ACC112 (cell line): Measurements from ENCODE around the gene RBSN.
A peak's percentile ranks its signal among the peaks of the same experiment; 100 is the strongest.
"Not testable (repeated sequence)": the region's sequence is repeated elsewhere in the genome, so short reads cannot be mapped to it uniquely, and the experiment has no call there.

Experiments
- H2AFZ ChIP-seq: fragments of 200-600 bp; sonication (generic); one replicate; pipeline ENCODE4 v1.6.0; 2017; ENCODE audit warnings: antibody characterized with exemption, low read length; ENCODE audit not compliant: unreplicated experiment
- H3K27ac ChIP-seq: fragments of 200-600 bp; sonication (generic); 2 replicates; pipeline ENCODE4 v1.5.1; 2014; ENCODE audit warnings: low read depth, mild to moderate bottlenecking, antibody characterized with exemption, low read length, moderate library complexity
- H3K27me3 ChIP-seq: fragments of 200-600 bp; sonication (generic); 2 replicates; pipeline ENCODE4 v1.6.1; 2014; ENCODE audit warnings: mild to moderate bottlenecking, antibody characterized with exemption, low read length, moderate library complexity, mixed read lengths; ENCODE audit not compliant: insufficient read depth
- H3K36me3 ChIP-seq: fragments of 200-600 bp; sonication (generic); 2 replicates; pipeline ENCODE4 v1.6.1; 2016; ENCODE audit warnings: mild to moderate bottlenecking, antibody characterized with exemption, low read length, moderate library complexity, mixed read lengths; ENCODE audit not compliant: insufficient read depth
- H3K4me1 ChIP-seq: fragments of 200-600 bp; sonication (generic); one replicate; pipeline ENCODE4 v1.6.1; 2016; ENCODE audit warnings: low read length, mixed read lengths; ENCODE audit not compliant: insufficient read depth, unreplicated experiment, control insufficient read depth
- H3K4me3 ChIP-seq: fragments of 200-600 bp; sonication (generic); 2 replicates; pipeline ENCODE4 v1.5.1; 2014; ENCODE audit warnings: mild to moderate bottlenecking, low read depth, low read length
- H3K79me2 ChIP-seq: fragments of 200-600 bp; sonication (generic); one replicate; pipeline ENCODE4 v1.6.0; 2016; ENCODE audit warnings: low read length; ENCODE audit not compliant: control insufficient read depth, unreplicated experiment, insufficient read depth

Gene RBSN

DNA sequence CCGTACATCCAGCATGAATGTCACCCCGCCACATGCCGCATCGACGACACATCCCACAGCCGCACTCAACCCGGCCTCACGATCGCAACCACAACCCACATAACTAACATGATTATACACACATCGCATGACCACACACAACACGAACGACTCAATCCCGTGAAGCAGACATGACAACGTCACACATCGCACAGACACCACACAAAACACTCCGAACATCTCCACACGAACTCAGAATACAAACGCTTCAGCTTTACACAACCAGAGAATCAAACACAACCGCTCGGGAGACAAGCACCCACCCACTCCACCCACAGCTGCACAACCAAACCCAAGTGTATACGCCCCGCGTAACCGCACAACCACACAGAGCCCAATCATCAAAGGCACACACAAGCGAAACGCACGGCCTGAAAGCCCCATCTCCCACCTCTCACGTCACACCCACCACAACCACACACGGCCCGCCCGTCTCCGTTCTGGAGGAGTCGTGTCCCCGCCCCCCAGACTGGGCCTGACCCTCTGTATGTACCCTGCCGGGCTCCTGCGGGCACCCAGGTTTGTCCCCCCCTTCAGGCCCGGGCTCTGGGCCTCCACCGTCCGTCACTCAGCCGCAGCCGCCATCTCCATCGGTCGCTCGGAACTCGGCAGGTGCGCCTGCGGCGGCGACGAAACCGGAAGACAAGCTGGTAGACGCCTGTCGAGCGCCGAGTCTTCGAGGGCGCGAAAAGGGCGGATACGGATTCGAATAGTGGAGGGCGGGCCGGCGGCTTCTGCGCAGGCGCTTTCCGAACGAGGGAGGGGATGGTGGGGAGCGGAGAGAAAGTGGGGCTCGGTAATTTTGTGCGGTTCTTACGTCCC lies at the start of gene RBSN:
RBSN (minus strand) TSS at position 646 of the 861 bp plus-strand sequence. CDS start 3,028 bp downstream, outside the sequence.
- H2AFZ ChIP-seq = peak within 1 kb of the TSS; percentile 94
- no peaks in the 10 kb centered on the region; the same call in 1 of the 2 replicates for H3K36me3 ChIP-seq
- peak within 1 kb of the TSS; percentile 33; the same call in 1 of the 2 replicates for H3K27ac ChIP-seq
- peaks cover 21% of the 10 kb centered on the region for H3K79me2 ChIP-seq
- H3K4me1 ChIP-seq = peaks cover 15% of the 10 kb centered on the region
- H3K4me3 ChIP-seq = peak within 1 kb of the TSS; percentile 98
- no peaks in the 10 kb centered on the region for H3K27me3 ChIP-seq

DNA sequence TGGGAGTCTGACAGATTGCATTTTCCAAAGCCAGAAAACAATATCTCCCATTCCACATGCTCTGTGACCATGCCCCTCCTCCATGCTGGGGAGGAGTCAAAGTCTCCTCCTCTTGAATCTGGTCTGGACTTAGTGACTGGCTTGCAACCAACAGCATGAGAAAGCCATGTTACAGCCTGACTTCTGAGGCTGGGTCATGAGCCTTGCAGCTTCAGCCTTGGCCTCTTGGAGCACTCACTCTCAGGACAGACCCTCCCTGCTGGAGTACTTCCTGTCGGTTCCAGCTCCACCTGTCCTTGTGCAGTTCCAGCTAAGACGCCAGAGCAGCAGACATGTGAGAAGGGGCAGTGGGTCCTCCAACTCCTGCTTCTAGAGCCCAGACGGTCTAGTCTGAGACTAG lies 49.7 kb upstream of the RBSN start:
- Histone ChIP-seq H2AFZ (no peak overlapping the region), H3K36me3 (no peaks in the 10 kb centered on the region)

DNA sequence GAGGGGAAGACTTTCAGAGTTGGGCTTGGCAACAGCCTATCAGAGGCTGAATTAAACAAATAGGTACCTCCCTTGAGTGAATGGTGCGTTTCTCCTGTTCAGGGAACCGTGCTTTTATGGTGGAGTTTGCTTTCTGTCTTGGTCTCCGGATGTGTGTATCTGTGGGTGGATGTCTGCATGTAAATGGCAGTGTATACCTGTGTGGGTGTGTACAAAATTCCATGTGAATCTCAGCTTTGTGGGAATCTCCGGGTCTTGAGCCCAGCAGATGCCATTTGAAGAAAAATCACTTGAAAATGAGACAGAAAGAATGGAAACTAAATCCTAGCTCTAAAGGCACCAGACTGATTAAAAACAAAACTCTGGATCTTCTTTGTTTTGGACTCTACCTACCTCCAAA lies 37.9 kb upstream of the RBSN start:
- not testable (repeated sequence) for H3K27ac ChIP-seq, H3K36me3 ChIP-seq, H3K27me3 ChIP-seq, H2AFZ ChIP-seq, H3K4me3 ChIP-seq, H3K79me2 ChIP-seq, H3K4me1 ChIP-seq

More for the DNA sequence above, 49.7 kb upstream of the RBSN start:
- no peaks in the 10 kb centered on the region for H3K4me1 ChIP-seq
- peaks cover 38% of the 10 kb centered on the region for H3K27me3 ChIP-seq
- no peaks in the 10 kb centered on the region for H3K79me2 ChIP-seq
- no peak overlapping the region for H3K4me3 ChIP-seq
- no peak overlapping the region for H3K27ac ChIP-seq

DNA sequence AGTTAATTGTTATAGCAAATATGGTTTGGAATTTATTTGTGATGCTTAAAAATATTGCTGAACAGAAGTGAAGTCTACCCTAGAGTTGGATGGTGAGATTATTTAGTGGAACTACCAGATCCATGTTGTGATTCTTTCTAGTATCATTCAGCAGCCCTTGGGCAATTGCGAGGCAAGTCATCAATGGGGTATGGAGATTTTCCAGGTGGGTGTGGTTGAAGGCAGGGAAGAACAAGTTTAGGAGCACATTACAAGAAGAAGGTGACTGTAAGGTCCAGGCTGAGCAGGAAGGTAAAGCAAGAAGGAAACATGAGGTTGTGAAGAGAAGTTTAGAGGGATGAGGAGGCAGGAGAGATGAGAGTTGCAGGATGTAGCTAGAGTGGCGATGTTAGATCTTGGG lies 36.0 kb upstream of the RBSN start:
- H3K27me3 ChIP-seq, H3K27ac ChIP-seq, H3K4me1 ChIP-seq, H3K36me3 ChIP-seq, H3K4me3 ChIP-seq, H2AFZ ChIP-seq, H3K79me2 ChIP-seq: not testable (repeated sequence)

DNA sequence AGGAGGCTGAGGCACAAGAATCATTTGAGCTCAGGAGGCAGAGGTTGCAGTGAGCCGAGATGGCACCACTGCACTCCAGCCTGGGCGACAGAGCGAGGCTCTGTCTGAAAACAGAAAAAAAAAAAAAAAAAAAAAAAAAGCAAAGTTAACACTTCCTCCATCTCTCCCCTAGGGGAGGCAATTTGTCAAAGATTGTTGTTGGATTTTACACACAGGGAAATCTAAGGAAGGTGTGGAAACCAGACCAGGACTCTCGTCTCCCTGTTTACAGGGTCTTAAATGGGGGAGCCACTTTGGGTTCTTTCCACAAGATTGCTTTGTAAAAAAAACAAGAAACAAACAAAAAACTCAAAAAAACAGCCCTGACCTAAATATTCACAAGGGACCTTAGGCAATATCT lies 29.5 kb upstream of the RBSN start:
- H3K79me2 ChIP-seq, H3K36me3 ChIP-seq, H3K27ac ChIP-seq, H3K4me1 ChIP-seq, H3K27me3 ChIP-seq, H3K4me3 ChIP-seq, H2AFZ ChIP-seq: not testable (repeated sequence)

DNA sequence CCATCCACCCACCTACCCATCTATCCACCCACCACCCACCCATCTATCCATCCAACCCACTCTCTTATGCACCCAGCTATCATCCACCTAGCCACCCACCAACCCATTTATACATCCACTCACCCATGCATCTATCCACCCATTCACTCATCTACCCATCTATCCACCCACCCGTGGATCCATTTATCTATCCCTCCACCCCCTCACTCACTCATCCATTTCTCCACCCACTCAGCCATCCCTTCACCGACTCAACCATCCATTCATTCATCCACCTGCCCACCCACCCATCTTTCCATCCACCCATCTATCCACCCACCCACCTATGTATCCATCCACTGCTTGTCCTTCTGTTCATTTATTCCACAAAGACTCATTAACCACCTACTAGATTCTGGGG lies 28.0 kb upstream of the RBSN start:
- not testable (repeated sequence) for H3K27ac ChIP-seq, H3K4me3 ChIP-seq, H3K4me1 ChIP-seq, H3K36me3 ChIP-seq, H3K79me2 ChIP-seq, H2AFZ ChIP-seq, H3K27me3 ChIP-seq

DNA sequence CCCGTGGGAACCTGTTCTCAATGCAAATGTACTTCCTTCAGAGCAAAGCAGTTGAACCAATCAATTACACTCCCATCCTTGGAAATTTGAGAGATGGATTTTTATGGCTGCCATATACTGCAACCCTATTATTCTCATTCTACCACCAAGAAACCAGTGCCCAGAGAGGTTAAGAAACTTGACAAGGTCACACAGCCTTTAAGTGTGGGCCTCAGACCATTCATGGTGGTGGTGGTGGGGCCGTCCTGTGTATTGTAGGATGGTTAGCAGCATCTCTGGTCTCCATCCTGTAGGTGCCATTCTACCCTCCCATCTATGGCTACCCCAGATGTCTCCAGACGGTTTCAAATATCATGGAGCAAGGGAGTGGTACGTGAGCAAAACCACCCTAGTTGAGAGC lies 23.4 kb upstream of the RBSN start:
- Histone ChIP-seq H3K4me1 (no peaks in the 10 kb centered on the region), H3K4me3 (no peak overlapping the region), H3K27ac (no peak overlapping the region), H3K27me3 (no peaks in the 10 kb centered on the region), H2AFZ (no peak overlapping the region), H3K79me2 (no peaks in the 10 kb centered on the region), H3K36me3 (no peaks in the 10 kb centered on the region)

DNA sequence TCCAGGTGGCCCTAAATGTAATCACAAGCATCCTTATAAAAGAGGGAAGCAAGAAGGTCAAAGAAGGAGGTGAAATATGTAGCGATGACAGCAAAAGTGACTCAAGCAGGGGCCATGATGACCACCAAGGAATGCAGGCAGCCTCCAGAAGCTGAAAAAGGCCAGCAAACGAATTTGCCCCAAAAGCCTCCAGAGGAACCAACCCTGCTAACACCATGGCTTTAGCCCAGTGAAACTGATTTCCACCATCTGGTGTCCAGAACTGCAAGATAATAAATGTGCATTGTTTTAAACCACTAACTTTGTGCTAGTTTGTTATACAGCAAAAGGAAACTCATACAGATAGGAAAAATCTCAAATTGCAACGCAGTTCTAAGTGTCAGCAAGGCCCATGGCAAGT lies 23.0 kb upstream of the RBSN start:
- Histone ChIP-seq H3K79me2 (no peaks in the 10 kb centered on the region), H2AFZ (no peak overlapping the region), H3K4me3 (no peak overlapping the region), H3K27me3 (no peaks in the 10 kb centered on the region), H3K4me1 (no peaks in the 10 kb centered on the region), H3K27ac (no peak overlapping the region), H3K36me3 (no peaks in the 10 kb centered on the region)

DNA sequence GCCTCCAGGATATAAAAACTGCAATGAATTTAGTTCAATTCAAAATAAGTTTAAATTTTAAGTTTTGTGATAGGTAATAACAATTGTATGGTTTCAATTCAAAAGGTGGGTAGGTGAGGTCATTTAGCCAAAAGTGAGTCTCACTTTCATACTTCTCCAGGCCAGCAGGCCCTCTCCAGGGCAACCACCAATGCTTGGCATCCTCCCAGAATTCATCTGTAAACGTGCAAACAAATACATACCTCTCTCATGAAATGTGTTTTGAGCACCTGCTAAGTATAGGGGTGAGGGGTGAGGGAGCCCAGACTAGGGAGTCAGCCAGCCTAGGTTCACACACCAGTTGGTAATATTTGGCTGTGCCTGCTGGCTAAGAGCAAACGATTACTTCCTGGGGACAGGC lies 22.0 kb upstream of the RBSN start:
- Histone ChIP-seq H3K79me2 (no peaks in the 10 kb centered on the region), H2AFZ (no peak overlapping the region), H3K27me3 (no peaks in the 10 kb centered on the region), H3K4me1 (no peaks in the 10 kb centered on the region), H3K27ac (no peak overlapping the region), H3K4me3 (no peak overlapping the region), H3K36me3 (no peaks in the 10 kb centered on the region)

DNA sequence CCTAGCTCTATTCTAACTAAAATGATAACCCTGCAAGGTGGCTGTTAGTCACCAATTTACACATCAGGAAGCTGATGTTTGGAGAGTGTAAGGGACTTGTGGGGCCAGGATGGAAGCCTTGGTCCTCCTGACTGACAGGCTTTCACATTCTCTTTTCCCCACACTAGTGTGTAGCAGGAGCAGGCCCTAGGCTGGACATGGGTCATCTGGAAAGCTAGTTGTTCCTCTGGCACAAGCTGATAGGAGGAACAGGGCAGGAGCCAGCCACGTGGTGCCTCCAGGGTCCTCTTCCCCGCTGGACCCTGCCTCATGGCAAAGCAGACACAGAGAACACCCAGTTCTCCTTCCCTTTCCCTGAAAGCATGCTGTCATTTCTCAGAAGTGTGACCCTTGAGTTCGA lies 18.1 kb upstream of the RBSN start:
- no peaks in the 10 kb centered on the region for H3K36me3 ChIP-seq
- H3K27ac ChIP-seq = no peak overlapping the region
- H3K4me3 ChIP-seq = no peak overlapping the region
- no peaks in the 10 kb centered on the region for H3K4me1 ChIP-seq
- no peak overlapping the region for H2AFZ ChIP-seq
- no peaks in the 10 kb centered on the region for H3K27me3 ChIP-seq
- no peaks in the 10 kb centered on the region for H3K79me2 ChIP-seq

DNA sequence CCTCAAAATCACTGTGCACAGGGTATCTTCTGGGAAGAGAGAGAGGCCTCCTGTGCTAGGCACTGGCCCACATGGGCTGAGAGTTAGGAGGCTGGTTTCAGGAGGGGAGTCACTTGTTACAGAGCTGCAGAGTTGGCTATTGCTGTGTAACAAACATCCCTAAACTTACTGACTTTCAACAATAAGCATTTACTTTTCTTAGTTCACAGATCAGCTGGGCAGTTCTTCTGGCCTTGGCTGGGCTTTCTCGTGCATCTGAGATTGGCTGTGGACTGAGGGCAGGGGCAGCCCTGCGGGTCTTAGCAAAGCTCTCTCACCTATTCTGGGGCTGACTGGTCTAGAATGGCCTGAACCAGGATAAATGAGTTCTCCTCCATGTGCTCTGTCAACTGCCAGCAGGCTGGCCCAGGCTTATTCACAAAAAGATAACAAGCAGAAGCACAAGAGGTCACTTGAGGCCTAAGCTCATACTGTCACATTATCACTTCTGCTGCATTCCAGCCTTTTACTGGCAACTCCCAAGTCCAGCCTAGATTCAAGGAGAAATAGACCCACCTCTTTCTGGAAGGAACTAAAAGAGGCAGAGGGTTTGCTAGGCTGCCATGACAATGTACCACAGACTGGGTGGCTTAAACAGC lies 17.2 kb upstream of the RBSN start:
- H3K27ac ChIP-seq = no peak overlapping the region

More for the DNA sequence above, 17.2 kb upstream of the RBSN start:
- H3K27me3 ChIP-seq = no peaks in the 10 kb centered on the region
- no peak overlapping the region for H2AFZ ChIP-seq
- H3K36me3 ChIP-seq = no peaks in the 10 kb centered on the region
- no peak overlapping the region for H3K4me3 ChIP-seq
- H3K4me1 ChIP-seq = no peaks in the 10 kb centered on the region
- no peaks in the 10 kb centered on the region for H3K79me2 ChIP-seq
